ENCODE data around the gene VSTM2L.

Gene VSTM2L

GRCh38 chr20:37890643-37891042 lies 12.3 kb upstream of the VSTM2L start:
- Histone ChIP-seq H3K4me3 (ENCODE audit: low read depth, low read length) (no peak overlapping the region), H3K79me1 (ENCODE audit: low read length) (no peaks in the 10 kb centered on the region), H3K27me3 (ENCODE audit: insufficient read depth, low read length) (no peaks in the 10 kb centered on the region), H3K14ac (ENCODE audit: low read length) (no peak overlapping the region), H3K4me2 (ENCODE audit: low read length) (no peak overlapping the region), H2BK12ac (ENCODE audit: low read length) (no peak overlapping the region), H3K4me1 (ENCODE audit: control insufficient read depth in 1 of 2, insufficient read depth in 2 of 2, low read length in 2 of 2) (no peaks in the 10 kb centered on the region), H4K91ac (ENCODE audit: low read depth, low read length) (no peak overlapping the region), H3K18ac (ENCODE audit: low read length) (no peak overlapping the region), H4K8ac (ENCODE audit: low read depth, low read length) (no peak overlapping the region), H2AFZ (ENCODE audit: insufficient read depth, low read length, poor library complexity) (no peak overlapping the region), H4K12ac (ENCODE audit: low read depth, low read length) (no peak overlapping the region), H3K9ac (ENCODE audit: low read length) (no peak overlapping the region), H3K9me3 (ENCODE audit: insufficient read depth, low read depth, low read length) (peaks cover 2% of the 10 kb centered on the region), H2AK5ac (ENCODE audit: low read length) (no peak overlapping the region), H3K27ac (ENCODE audit: low read depth, low read length) (no peak overlapping the region), H3K36me3 (ENCODE audit: control insufficient read depth in 1 of 2, insufficient read depth in 2 of 2, low read length in 2 of 2) (no peaks in the 10 kb centered on the region), H3K4ac (ENCODE audit: low read depth, low read length) (no peak overlapping the region), H2BK120ac (ENCODE audit: insufficient read depth, low read length, poor library complexity) (no peak overlapping the region), H2BK5ac (ENCODE audit: low read depth, low read length, poor library complexity) (no peak overlapping the region), H3K79me2 (ENCODE audit: control insufficient read depth, insufficient read depth, low read length, poor library complexity) (no peaks in the 10 kb centered on the region), H3K23ac (ENCODE audit: low read length) (no peak overlapping the region)
- whole genome bisulfite sequencing (ENCODE audit: extremely low coverage, insufficient coverage, insufficient read length), result no CpG with 5 or more reads among the region's 13 CpGs
- DNase-seq, result no peak

DNA sequence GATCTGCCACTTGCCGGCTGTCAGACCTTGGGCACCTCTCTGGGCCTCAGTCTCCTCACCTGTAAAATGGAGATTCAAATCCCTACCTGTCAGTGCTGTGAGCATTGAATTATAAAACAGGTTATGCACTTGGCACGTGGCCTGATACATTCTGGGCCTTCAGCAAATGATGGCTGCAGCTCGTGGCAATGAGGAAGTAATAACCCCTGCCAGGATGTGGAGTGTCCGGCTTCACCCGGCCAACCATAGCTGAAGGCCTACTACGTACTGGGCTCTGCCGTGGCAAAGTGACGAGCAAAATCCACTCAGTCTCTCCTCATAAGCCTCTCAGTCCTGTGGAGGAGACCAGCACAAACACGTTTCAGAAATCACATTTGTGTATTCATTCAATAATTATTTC lies 10.9 kb upstream of the VSTM2L start:
- no peak overlapping the region for H3K14ac ChIP-seq (ENCODE audit: low read length)
- H3K4me3 ChIP-seq (ENCODE audit: low read depth, low read length), result no peak overlapping the region
- H3K27me3 ChIP-seq (ENCODE audit: insufficient read depth, low read length), result no peaks in the 10 kb centered on the region
- no peaks in the 10 kb centered on the region for H3K79me1 ChIP-seq (ENCODE audit: low read length)
- H3K9ac ChIP-seq (ENCODE audit: low read length), result no peak overlapping the region
- no peak overlapping the region for H3K23ac ChIP-seq (ENCODE audit: low read length)
- H3K18ac ChIP-seq (ENCODE audit: low read length), result no peak overlapping the region
- H4K12ac ChIP-seq (ENCODE audit: low read depth, low read length), result no peak overlapping the region
- no peak overlapping the region for H2AK5ac ChIP-seq (ENCODE audit: low read length)
- WGBS (ENCODE audit: extremely low coverage, insufficient coverage, insufficient read length), result no CpG with 5 or more reads among the region's 9 CpGs
- no peak overlapping the region for H4K91ac ChIP-seq (ENCODE audit: low read depth, low read length)
- no peaks in the 10 kb centered on the region for H3K36me3 ChIP-seq (ENCODE audit: control insufficient read depth in 1 of 2, insufficient read depth in 2 of 2, low read length in 2 of 2)
- peaks cover 2% of the 10 kb centered on the region for H3K9me3 ChIP-seq (ENCODE audit: insufficient read depth, low read depth, low read length)
- no peak overlapping the region for H2BK120ac ChIP-seq (ENCODE audit: insufficient read depth, low read length, poor library complexity)
- no peak overlapping the region for H2BK12ac ChIP-seq (ENCODE audit: low read length)
- H3K4ac ChIP-seq (ENCODE audit: low read depth, low read length), result no peak overlapping the region
- H2AFZ ChIP-seq (ENCODE audit: insufficient read depth, low read length, poor library complexity), result no peak overlapping the region
- H3K79me2 ChIP-seq (ENCODE audit: control insufficient read depth, insufficient read depth, low read length, poor library complexity), result no peaks in the 10 kb centered on the region
- H3K4me2 ChIP-seq (ENCODE audit: low read length), result no peak overlapping the region
- peaks cover 0 to 2% of the 10 kb centered on the region in 2 experiments for H3K4me1 ChIP-seq (ENCODE audit: control insufficient read depth in 1 of 2, insufficient read depth in 2 of 2, low read length in 2 of 2)
- no peak overlapping the region for H3K27ac ChIP-seq (ENCODE audit: low read depth, low read length)
- DNase-seq, result no peak
- H4K8ac ChIP-seq (ENCODE audit: low read depth, low read length), result no peak overlapping the region
- H2BK5ac ChIP-seq (ENCODE audit: low read depth, low read length, poor library complexity), result no peak overlapping the region

DNA sequence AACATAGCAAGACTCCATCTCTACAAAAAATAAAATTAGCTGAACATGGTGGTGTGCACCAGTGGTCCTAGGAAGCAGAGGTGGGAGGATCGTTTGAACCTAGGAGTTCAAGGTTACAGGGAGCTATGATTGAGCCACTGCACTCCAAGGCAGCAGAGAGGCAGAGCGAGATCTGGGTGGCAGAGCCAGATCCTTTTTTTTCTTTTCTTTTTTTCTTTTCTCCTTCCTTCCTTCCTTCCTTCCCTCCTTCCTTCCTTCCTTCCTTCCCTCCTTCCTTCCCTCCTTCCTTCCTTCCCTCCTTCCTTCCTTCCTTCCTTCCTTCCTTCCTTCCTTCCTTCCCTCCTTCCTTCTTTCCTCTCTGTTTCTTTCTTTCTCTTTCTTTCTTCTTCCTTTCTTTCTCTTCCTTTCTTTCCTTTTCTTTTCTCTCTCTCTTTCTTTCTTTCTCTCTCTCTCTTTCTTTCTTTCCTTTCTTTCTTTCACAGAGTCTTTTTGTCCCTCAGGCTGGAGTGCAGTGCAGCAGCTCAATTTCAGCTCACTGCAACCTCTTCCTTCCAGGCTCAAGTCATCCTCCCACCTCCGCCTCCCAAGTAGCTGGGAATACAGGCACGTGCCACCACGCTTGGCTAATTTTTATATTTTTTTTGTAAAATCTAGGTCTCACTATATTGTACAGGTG lies 9.2 kb upstream of the VSTM2L start:
- Histone ChIP-seq H2BK120ac (ENCODE audit: insufficient read depth, low read length, poor library complexity) (no peak overlapping the region), H3K4me2 (ENCODE audit: low read length) (no peak overlapping the region), H2AFZ (ENCODE audit: insufficient read depth, low read length, poor library complexity) (no peak overlapping the region), H4K8ac (ENCODE audit: low read depth, low read length) (no peak overlapping the region), H3K14ac (ENCODE audit: low read length) (no peak overlapping the region), H3K27me3 (ENCODE audit: insufficient read depth, low read length) (no peaks in the 10 kb centered on the region), H3K4me1 (ENCODE audit: control insufficient read depth in 1 of 2, insufficient read depth in 2 of 2, low read length in 2 of 2) (peaks cover 0 to 2% of the 10 kb centered on the region in 2 experiments), H3K4ac (ENCODE audit: low read depth, low read length) (no peak overlapping the region), H3K9ac (ENCODE audit: low read length) (no peak overlapping the region), H2BK12ac (ENCODE audit: low read length) (no peak overlapping the region), H4K12ac (ENCODE audit: low read depth, low read length) (no peak overlapping the region), H3K79me1 (ENCODE audit: low read length) (no peaks in the 10 kb centered on the region), H3K4me3 (ENCODE audit: low read depth, low read length) (no peak overlapping the region), H4K91ac (ENCODE audit: low read depth, low read length) (no peak overlapping the region), H2AK5ac (ENCODE audit: low read length) (no peak overlapping the region), H3K27ac (ENCODE audit: low read depth, low read length) (no peak overlapping the region), H3K79me2 (ENCODE audit: control insufficient read depth, insufficient read depth, low read length, poor library complexity) (no peaks in the 10 kb centered on the region), H3K9me3 (ENCODE audit: insufficient read depth, low read depth, low read length) (no peaks in the 10 kb centered on the region), H2BK5ac (ENCODE audit: low read depth, low read length, poor library complexity) (no peak overlapping the region), H3K18ac (ENCODE audit: low read length) (no peak overlapping the region), H3K36me3 (ENCODE audit: control insufficient read depth in 1 of 2, insufficient read depth in 2 of 2, low read length in 2 of 2) (no peaks in the 10 kb centered on the region), H3K23ac (ENCODE audit: low read length) (no peak overlapping the region)
- WGBS (ENCODE audit: extremely low coverage, insufficient coverage, insufficient read length), result no CpG with 5 or more reads among the region's 5 CpGs
- no peak for DNase-seq

- Histone ChIP-seq H3K18ac (ENCODE audit: low read length) (no peak overlapping the region), H4K8ac (ENCODE audit: low read depth, low read length) (no peak overlapping the region), H3K9me3 (ENCODE audit: insufficient read depth, low read depth, low read length) (no peaks in the 10 kb centered on the region), H2AFZ (ENCODE audit: insufficient read depth, low read length, poor library complexity) (no peak overlapping the region), H3K9ac (ENCODE audit: low read length) (no peak overlapping the region), H2AK5ac (ENCODE audit: low read length) (no peak overlapping the region), H3K27ac (ENCODE audit: low read depth, low read length) (no peak overlapping the region), H3K79me2 (ENCODE audit: control insufficient read depth, insufficient read depth, low read length, poor library complexity) (no peaks in the 10 kb centered on the region), H2BK12ac (ENCODE audit: low read length) (no peak overlapping the region), H3K36me3 (ENCODE audit: control insufficient read depth in 1 of 2, insufficient read depth in 2 of 2, low read length in 2 of 2) (no peaks in the 10 kb centered on the region), H4K91ac (ENCODE audit: low read depth, low read length) (no peak overlapping the region), H3K14ac (ENCODE audit: low read length) (no peak overlapping the region), H3K4me2 (ENCODE audit: low read length) (no peak overlapping the region), H3K4me1 (ENCODE audit: control insufficient read depth in 1 of 2, insufficient read depth in 2 of 2, low read length in 2 of 2) (peaks cover 0 to 2% of the 10 kb centered on the region in 2 experiments), H3K27me3 (ENCODE audit: insufficient read depth, low read length) (no peaks in the 10 kb centered on the region), H2BK120ac (ENCODE audit: insufficient read depth, low read length, poor library complexity) (no peak overlapping the region), H3K4me3 (ENCODE audit: low read depth, low read length) (no peak overlapping the region), H3K4ac (ENCODE audit: low read depth, low read length) (no peak overlapping the region), H3K23ac (ENCODE audit: low read length) (no peak overlapping the region), H2BK5ac (ENCODE audit: low read depth, low read length, poor library complexity) (no peak overlapping the region), H4K12ac (ENCODE audit: low read depth, low read length) (no peak overlapping the region), H3K79me1 (ENCODE audit: low read length) (no peaks in the 10 kb centered on the region)
- no peak for DNase-seq
- WGBS (ENCODE audit: extremely low coverage, insufficient coverage, insufficient read length), result no CpG with 5 or more reads among the region's 4 CpGs
Observed at GRCh38 chr20:37894454-37894853, 8.5 kb upstream of the VSTM2L start.
